Fibroblast of pulmonary artery (primary cell): ENCODE measurements around the gene RAPGEF5.

Source experiments
- DNase-seq: peaks from one replicate; pipeline ENCODE4 v3.0.0-alpha.2; 2010; ENCODE audit warnings: low read depth
- H3K4me3 ChIP-seq: replicated peaks from 2 replicates; pipeline ENCODE4 v1.5.1; 2011; ENCODE audit warnings: low read depth, mild to moderate bottlenecking, control low read depth, low read length, moderate library complexity
- TF ChIP-seq, protein P1 (sequence below): IDR thresholded peaks from 2 replicates; pipeline ENCODE4 v1.5.1; 2011; ENCODE audit warnings: mild to moderate bottlenecking, control low read depth, low read length, inconsistent platforms; ENCODE audit errors: missing control alignments

Gene RAPGEF5

GRCh38 chr7:22142572-22142971 lies 214.4 kb downstream of the RAPGEF5 start:
- H3K4me3 ChIP-seq = no peak overlapping the region
- TF ChIP-seq, protein P1, sequence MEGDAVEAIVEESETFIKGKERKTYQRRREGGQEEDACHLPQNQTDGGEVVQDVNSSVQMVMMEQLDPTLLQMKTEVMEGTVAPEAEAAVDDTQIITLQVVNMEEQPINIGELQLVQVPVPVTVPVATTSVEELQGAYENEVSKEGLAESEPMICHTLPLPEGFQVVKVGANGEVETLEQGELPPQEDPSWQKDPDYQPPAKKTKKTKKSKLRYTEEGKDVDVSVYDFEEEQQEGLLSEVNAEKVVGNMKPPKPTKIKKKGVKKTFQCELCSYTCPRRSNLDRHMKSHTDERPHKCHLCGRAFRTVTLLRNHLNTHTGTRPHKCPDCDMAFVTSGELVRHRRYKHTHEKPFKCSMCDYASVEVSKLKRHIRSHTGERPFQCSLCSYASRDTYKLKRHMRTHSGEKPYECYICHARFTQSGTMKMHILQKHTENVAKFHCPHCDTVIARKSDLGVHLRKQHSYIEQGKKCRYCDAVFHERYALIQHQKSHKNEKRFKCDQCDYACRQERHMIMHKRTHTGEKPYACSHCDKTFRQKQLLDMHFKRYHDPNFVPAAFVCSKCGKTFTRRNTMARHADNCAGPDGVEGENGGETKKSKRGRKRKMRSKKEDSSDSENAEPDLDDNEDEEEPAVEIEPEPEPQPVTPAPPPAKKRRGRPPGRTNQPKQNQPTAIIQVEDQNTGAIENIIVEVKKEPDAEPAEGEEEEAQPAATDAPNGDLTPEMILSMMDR = no peak
- DNase-seq = no peak

- TF ChIP-seq, protein P1 = no peak
- no peak for DNase-seq
- no peak overlapping the region for H3K4me3 ChIP-seq
Measured at GRCh38 chr7:22141355-22141754, 215.6 kb downstream of the RAPGEF5 start.

DNA sequence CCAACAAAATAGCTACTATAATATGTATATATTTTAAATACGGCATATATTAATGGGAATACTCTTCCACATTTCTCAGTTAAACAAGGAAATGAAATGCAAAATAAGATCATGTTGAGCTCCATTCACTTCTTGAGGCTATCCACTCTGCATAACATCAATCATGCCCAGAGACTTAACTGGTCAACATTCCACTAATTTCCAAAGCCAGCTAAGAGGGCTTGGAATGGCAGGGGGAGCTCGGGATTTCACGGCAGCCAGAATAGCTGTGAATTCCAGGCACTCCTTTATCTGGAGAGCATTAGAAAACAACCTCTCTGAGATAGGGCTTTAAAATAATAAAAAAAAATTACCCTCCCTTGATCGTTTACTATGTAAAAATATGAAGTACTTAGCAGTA lies 216.4 kb downstream of the RAPGEF5 start:
- no peak overlapping the region for H3K4me3 ChIP-seq
- DNase-seq = no peak
- TF ChIP-seq, protein P1 = no peak

DNA sequence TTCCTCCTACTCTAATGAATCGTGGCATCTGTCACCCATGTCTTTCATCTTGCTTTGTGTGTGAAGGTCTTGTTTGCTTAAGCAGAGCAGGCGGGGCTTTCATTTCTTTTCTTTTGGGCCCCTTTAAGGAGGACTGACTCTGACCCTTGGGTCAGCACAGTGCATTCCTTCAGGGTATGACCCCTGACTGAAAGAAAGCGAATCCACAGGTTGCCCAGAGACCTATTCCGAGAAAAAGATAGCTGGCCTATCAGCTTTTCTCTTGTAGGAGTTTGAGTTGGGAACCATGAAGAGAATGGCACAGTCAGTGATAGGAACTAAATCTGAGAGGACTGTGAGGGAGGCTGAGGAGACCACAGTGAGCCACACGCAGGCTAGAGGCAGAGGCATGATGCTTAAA lies 218.1 kb downstream of the RAPGEF5 start:
- TF ChIP-seq, protein P1 = no peak
- no peak overlapping the region for H3K4me3 ChIP-seq
- no peak for DNase-seq

- H3K4me3 ChIP-seq = no peak overlapping the region
- TF ChIP-seq, protein P1 = no peak
- DNase-seq = no peak
Measured at GRCh38 chr7:22138106-22138505, 218.8 kb downstream of the RAPGEF5 start.

GRCh38 chr7:22137466-22137865 lies 219.5 kb downstream of the RAPGEF5 start:
- DNase-seq = no peak
- no peak overlapping the region for H3K4me3 ChIP-seq
- TF ChIP-seq, protein P1 = no peak

- TF ChIP-seq, protein P1 = no peak
- H3K4me3 ChIP-seq = no peak overlapping the region
- DNase-seq = peak; percentile 17
Measured at GRCh38 chr7:22137026-22137425, 219.9 kb downstream of the RAPGEF5 start.
